IPS-18a (cell line): ENCODE results near the gene ZNF609.

Experiments
- H3K27ac ChIP-seq: one replicate; pipeline ENCODE4 v1.5.1; 2013; ENCODE audit warnings: low read length
- H3K27me3 ChIP-seq: one replicate; pipeline ENCODE4 v1.6.1; 2013; ENCODE audit warnings: mild to moderate bottlenecking, low read length; ENCODE audit not compliant: control insufficient read depth, insufficient read depth
- H3K36me3 ChIP-seq: one replicate; pipeline ENCODE4 v1.6.1; 2013; ENCODE audit warnings: low read depth, low read length; ENCODE audit not compliant: control insufficient read depth
- H3K4me1 ChIP-seq: one replicate; pipeline ENCODE4 v1.6.1; 2013; ENCODE audit warnings: low read depth, low read length; ENCODE audit not compliant: control insufficient read depth
- H3K4me3 ChIP-seq: one replicate; pipeline ENCODE4 v1.5.1; 2013; ENCODE audit warnings: low read length
- H3K9ac ChIP-seq: one replicate; pipeline ENCODE4 v1.6.1; 2013; ENCODE audit warnings: mild to moderate bottlenecking, low read length, moderate library complexity
- H3K9me3 ChIP-seq: one replicate; pipeline ENCODE4 v1.6.1; 2013; ENCODE audit warnings: low read depth, low read length; ENCODE audit not compliant: control insufficient read depth

The ZNF609 gene

GRCh38 chr15:64552281-64552948, 92.0 kb downstream of the ZNF609 start:
- H3K9me3 ChIP-seq, result no peaks in the 10 kb centered on the region
- no peaks in the 10 kb centered on the region for H3K27me3 ChIP-seq
- H3K36me3 ChIP-seq, result no peaks in the 10 kb centered on the region
- H3K27ac ChIP-seq, result no peak overlapping the region
- H3K9ac ChIP-seq, result no peak overlapping the region
- no peak overlapping the region for H3K4me3 ChIP-seq
- no peaks in the 10 kb centered on the region for H3K4me1 ChIP-seq

- Histone ChIP-seq H3K4me1 (no peaks in the 10 kb centered on the region), H3K27me3 (no peaks in the 10 kb centered on the region), H3K9ac (no peak overlapping the region), H3K27ac (no peak overlapping the region), H3K4me3 (no peak overlapping the region), H3K9me3 (no peaks in the 10 kb centered on the region), H3K36me3 (no peaks in the 10 kb centered on the region)
Observed at GRCh38 chr15:64558460-64559179, 98.2 kb downstream of the ZNF609 start.

GRCh38 chr15:64559243-64559642, 98.9 kb downstream of the ZNF609 start:
- Histone ChIP-seq H3K4me3 (no peak overlapping the region), H3K4me1 (peaks cover 2% of the 10 kb centered on the region), H3K36me3 (no peaks in the 10 kb centered on the region), H3K27me3 (no peaks in the 10 kb centered on the region), H3K9ac (no peak overlapping the region), H3K27ac (no peak overlapping the region), H3K9me3 (no peaks in the 10 kb centered on the region)

- H3K9ac ChIP-seq, result no peak overlapping the region
- H3K4me3 ChIP-seq, result no peak overlapping the region
- H3K27ac ChIP-seq, result no peak overlapping the region
- peaks cover 5% of the 10 kb centered on the region for H3K4me1 ChIP-seq
- no peaks in the 10 kb centered on the region for H3K36me3 ChIP-seq
- H3K9me3 ChIP-seq, result no peaks in the 10 kb centered on the region
- no peaks in the 10 kb centered on the region for H3K27me3 ChIP-seq
Observed at GRCh38 chr15:64560501-64560900, 100.1 kb downstream of the ZNF609 start.

- no peak overlapping the region for H3K4me3 ChIP-seq
Observed at GRCh38 chr15:64560998-64561397, 100.6 kb downstream of the ZNF609 start.

GRCh38 chr15:64562003-64562640, 101.7 kb downstream of the ZNF609 start:
- no peak overlapping the region for H3K9ac ChIP-seq
- peaks cover 5% of the 10 kb centered on the region for H3K4me1 ChIP-seq
- no peak overlapping the region for H3K4me3 ChIP-seq
- no peak overlapping the region for H3K27ac ChIP-seq
- H3K9me3 ChIP-seq, result no peaks in the 10 kb centered on the region
- H3K27me3 ChIP-seq, result no peaks in the 10 kb centered on the region
- H3K36me3 ChIP-seq, result no peaks in the 10 kb centered on the region

More at GRCh38 chr15:64560998-64561397, 100.6 kb downstream of the ZNF609 start:
- Histone ChIP-seq H3K9ac (no peak overlapping the region), H3K27ac (no peak overlapping the region), H3K9me3 (no peaks in the 10 kb centered on the region), H3K4me1 (peaks cover 5% of the 10 kb centered on the region), H3K36me3 (no peaks in the 10 kb centered on the region), H3K27me3 (no peaks in the 10 kb centered on the region)

GRCh38 chr15:64566102-64566501, 105.7 kb downstream of the ZNF609 start:
- no peaks in the 10 kb centered on the region for H3K27me3 ChIP-seq
- no peak overlapping the region for H3K27ac ChIP-seq
- H3K36me3 ChIP-seq, result no peaks in the 10 kb centered on the region
- peaks cover 18% of the 10 kb centered on the region for H3K4me1 ChIP-seq
- no peak overlapping the region for H3K4me3 ChIP-seq
- H3K9ac ChIP-seq, result no peak overlapping the region
- no peaks in the 10 kb centered on the region for H3K9me3 ChIP-seq

- H3K27me3 ChIP-seq, result no peaks in the 10 kb centered on the region
- no peaks in the 10 kb centered on the region for H3K9me3 ChIP-seq
- H3K27ac ChIP-seq, result no peak overlapping the region
- no peak overlapping the region for H3K9ac ChIP-seq
- no peak overlapping the region for H3K4me3 ChIP-seq
- peaks cover 18% of the 10 kb centered on the region for H3K4me1 ChIP-seq
- no peaks in the 10 kb centered on the region for H3K36me3 ChIP-seq
Observed at GRCh38 chr15:64566629-64567427, 106.5 kb downstream of the ZNF609 start.

GRCh38 chr15:64568765-64569164, 108.4 kb downstream of the ZNF609 start:
- Histone ChIP-seq H3K9me3 (no peaks in the 10 kb centered on the region), H3K36me3 (no peaks in the 10 kb centered on the region), H3K4me1 (peaks cover 18% of the 10 kb centered on the region), H3K9ac (no peak overlapping the region), H3K27me3 (no peaks in the 10 kb centered on the region), H3K4me3 (no peak overlapping the region), H3K27ac (no peak overlapping the region)

GRCh38 chr15:64571857-64572291, 111.5 kb downstream of the ZNF609 start:
- Histone ChIP-seq H3K4me3 (no peak overlapping the region), H3K9me3 (no peaks in the 10 kb centered on the region), H3K36me3 (no peaks in the 10 kb centered on the region), H3K27ac (no peak overlapping the region), H3K27me3 (no peaks in the 10 kb centered on the region), H3K4me1 (peaks cover 13% of the 10 kb centered on the region), H3K9ac (no peak overlapping the region)

GRCh38 chr15:64572856-64573255, 112.5 kb downstream of the ZNF609 start:
- no peaks in the 10 kb centered on the region for H3K27me3 ChIP-seq
- H3K4me3 ChIP-seq, result no peak overlapping the region
- H3K9ac ChIP-seq, result no peak overlapping the region
- peaks cover 13% of the 10 kb centered on the region for H3K4me1 ChIP-seq
- no peaks in the 10 kb centered on the region for H3K9me3 ChIP-seq
- no peaks in the 10 kb centered on the region for H3K36me3 ChIP-seq
- no peak overlapping the region for H3K27ac ChIP-seq
